ENCODE measurements around the gene MLYCD.
"Not testable (repeated sequence)": the region's sequence is repeated elsewhere in the genome, so short reads cannot be mapped to it uniquely, and the experiment has no call there.

Gene MLYCD

DNA sequence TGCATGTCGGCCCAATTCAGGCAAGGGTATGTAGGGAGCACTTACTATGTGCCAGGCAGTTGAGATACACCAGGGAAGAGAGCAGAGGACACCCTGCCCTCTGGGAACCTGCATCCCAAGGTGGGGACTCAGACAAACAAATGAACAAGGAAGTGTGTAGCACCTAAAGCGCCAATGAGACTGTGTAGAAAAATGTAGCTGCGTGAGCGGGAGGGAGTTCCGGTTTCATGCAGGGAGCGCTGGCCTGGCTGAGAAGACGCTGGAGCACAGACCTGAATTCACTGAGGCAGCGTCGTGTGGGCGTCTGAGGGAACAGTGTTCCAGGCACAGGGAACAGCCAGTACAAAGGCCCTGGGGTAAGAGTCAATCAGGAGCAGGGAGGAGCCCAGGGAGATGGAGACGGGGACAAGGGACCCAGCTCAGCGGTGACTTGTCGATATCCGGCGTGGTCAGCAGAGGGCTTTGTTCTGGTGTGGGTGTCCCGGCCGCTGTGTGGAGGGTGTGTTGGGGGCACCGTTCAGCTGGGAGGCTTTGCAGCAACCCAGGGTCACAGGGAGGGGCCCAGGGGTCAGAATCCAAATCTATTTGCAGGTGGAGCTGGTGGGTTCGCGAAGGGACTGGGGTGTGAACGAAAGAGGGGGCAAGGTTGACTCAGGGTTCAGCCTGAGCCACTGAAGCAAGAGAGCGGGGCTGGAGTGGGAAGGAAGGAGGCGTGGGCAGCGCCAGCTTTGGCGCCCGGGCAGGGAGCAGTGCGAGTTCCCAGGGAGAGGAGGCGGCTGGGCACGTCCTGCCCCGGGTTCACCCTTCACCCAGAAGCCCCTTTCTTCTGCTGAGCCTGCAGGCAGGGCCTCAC, 36.3 kb downstream of the MLYCD start:
- no peak for DNase-seq
- no peak for TF ChIP-seq POLR2A (IDR thresholded peaks at IDR 0.05; ENCODE audit: low read length)
- no peak for TF ChIP-seq GATA1 (IDR thresholded peaks at IDR 0.05; ENCODE audit: low read depth, low read length)

GRCh38 chr16:83935858-83936255, 36.9 kb downstream of the MLYCD start:
- TF ChIP-seq GATA1 (IDR thresholded peaks at IDR 0.05; ENCODE audit: low read depth, low read length) (no peak), POLR2A (IDR thresholded peaks at IDR 0.05; ENCODE audit: low read length) (no peak)

DNA sequence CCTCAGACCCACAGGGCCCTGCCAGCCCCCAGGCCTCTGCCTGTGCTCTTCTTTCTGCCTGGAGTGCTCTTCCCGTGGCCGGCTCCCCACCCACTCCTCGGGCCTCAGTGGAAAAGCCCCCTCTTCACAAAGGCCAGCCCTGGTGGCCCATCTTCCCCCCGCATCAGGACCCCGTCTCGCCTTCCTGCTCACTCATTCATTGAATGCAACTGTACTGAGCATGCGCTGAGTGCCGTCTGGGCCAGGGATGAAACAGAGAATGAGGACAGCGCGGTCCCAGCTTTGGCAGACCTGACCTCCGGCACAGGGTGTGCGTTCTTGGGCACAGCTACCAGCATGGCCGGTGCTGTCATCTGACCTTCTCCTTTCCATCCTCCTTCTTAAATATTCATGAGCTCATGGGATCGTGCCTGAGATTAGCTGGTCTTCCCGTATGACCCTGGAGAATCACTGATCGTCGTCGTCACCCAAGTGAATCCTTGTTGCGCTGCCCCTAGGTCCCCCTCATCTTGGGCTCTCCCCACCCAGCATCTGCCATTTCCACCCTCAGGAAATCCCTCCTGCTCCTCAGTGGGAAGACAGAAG, 37.8 kb downstream of the MLYCD start:
- TF ChIP-seq GATA1 (IDR thresholded peaks at IDR 0.05; ENCODE audit: low read depth, low read length): no peak
- no peak for TF ChIP-seq POLR2A (IDR thresholded peaks at IDR 0.05; ENCODE audit: low read length)
- DNase-seq: no peak

More at GRCh38 chr16:83935858-83936255, 36.9 kb downstream of the MLYCD start:
- DNase-seq: no peak

- TF ChIP-seq POLR2A (IDR thresholded peaks at IDR 0.05; ENCODE audit: low read length) (no peak), GATA1 (IDR thresholded peaks at IDR 0.05; ENCODE audit: low read depth, low read length) (no peak)
- no peak for DNase-seq
These were observed 38.4 kb downstream of the MLYCD start for GRCh38 chr16:83937267-83937666.

GRCh38 chr16:83937922-83938885, 39.3 kb downstream of the MLYCD start:
- TF ChIP-seq GATA1 (IDR thresholded peaks at IDR 0.05; ENCODE audit: low read depth, low read length) (no peak), POLR2A (IDR thresholded peaks at IDR 0.05; ENCODE audit: low read length) (no peak)
- no peak for DNase-seq

GRCh38 chr16:83939266-83939855, 40.4 kb downstream of the MLYCD start:
- no peak for DNase-seq
- no peak for TF ChIP-seq POLR2A (IDR thresholded peaks at IDR 0.05; ENCODE audit: low read length)
- no peak for TF ChIP-seq GATA1 (IDR thresholded peaks at IDR 0.05; ENCODE audit: low read depth, low read length)

DNA sequence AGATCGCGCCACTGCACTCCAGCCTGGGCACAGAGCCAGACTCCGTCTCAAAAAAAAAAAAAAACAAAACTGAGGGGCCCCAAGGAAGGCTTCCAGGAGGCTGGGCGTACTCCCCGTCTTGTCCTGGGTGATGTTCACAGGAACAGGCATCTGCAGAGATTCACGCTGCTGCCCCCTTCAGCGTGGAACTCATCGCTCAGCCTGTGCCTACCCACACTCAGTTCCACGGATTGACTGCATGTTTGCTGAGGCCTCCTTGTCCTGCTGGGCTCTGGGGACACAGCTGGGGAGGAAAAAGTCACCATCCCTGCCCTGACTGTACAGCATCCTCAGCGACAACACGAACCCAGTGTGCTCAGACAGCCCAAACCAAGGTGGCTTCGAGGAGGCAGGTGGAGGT, 41.2 kb downstream of the MLYCD start:
- TF ChIP-seq GATA1 (IDR thresholded peaks at IDR 0.05; ENCODE audit: low read depth, low read length) (no peak), POLR2A (IDR thresholded peaks at IDR 0.05; ENCODE audit: low read length) (no peak)
- no peak for DNase-seq

DNA sequence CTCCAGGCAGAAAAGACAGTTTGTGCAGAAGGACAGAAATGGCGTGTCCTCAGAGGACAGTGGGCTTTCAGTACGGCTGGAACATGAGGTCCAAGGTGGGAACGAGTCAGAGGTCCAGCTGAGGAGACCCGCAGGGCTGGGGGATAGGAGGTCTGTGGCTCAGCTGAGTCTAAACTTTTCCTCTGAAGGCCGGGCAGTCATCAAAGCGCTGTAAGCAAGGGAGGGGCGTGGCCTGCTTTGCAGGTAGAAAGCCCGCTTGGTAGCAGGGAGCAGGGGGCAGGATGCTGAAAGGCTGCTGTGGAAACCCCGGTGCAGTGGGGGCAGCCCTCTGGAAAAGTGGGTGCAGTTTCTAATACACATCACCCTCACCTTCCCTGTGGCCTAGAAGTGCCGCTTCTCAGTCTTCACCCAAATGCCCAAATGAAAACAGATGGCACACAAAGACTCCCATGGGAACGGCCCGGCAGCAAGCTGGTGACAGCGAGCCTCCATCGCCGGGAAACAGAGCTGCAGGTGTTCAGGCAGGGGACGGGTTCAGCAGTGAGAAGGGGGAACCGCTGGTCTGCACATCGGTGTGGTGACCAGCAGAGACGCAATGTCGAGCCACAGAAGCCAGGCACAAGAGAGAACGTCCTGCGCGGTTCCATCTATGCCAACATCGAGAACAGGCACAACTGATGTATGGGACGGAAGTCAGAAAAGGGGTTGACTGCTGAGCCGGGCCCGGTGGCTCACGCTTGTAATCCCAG, 41.9 kb downstream of the MLYCD start:
- DNase-seq: no peak
- no peak for TF ChIP-seq GATA1 (IDR thresholded peaks at IDR 0.05; ENCODE audit: low read depth, low read length)
- TF ChIP-seq POLR2A (IDR thresholded peaks at IDR 0.05; ENCODE audit: low read length): no peak

GRCh38 chr16:83941546-83941945, 42.6 kb downstream of the MLYCD start:
- not testable (repeated sequence) for DNase-seq

- DNase-seq: no peak
- no peak for TF ChIP-seq GATA1 (IDR thresholded peaks at IDR 0.05; ENCODE audit: low read depth, low read length)
- no peak for TF ChIP-seq POLR2A (IDR thresholded peaks at IDR 0.05; ENCODE audit: low read length)
These were observed 43.2 kb downstream of the MLYCD start for GRCh38 chr16:83942074-83942473.

- DNase-seq: no peak
- TF ChIP-seq GATA1 (IDR thresholded peaks at IDR 0.05; ENCODE audit: low read depth, low read length): no peak
- TF ChIP-seq POLR2A (IDR thresholded peaks at IDR 0.05; ENCODE audit: low read length): no peak
These were observed 44.0 kb downstream of the MLYCD start for GRCh38 chr16:83942815-83943515.

DNA sequence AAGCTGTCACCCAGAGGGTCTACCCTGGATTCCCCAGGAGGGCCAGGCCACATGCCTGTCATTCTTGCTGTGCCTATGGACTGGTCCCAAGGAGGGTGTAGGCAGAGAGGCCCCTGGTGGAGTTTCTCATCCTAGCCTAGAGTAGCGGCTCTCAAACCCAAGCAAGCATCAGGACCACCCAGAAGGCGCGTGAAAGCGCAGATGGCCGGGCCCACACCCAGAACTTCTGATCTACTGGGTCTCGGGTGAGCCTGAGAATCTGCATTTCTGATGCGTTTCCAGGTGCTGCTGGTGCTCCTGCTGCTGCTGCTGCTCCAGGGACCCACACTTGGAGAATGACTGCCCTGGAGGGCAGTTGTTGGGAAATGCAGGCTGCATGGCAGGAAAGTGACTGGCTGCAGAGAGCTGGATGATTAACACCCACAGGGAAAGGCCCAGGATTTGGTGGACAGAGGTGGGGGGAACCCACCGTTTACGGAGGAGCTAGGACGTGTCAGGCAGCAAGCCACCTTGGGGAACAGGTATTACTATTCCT, 44.7 kb downstream of the MLYCD start:
- no peak for TF ChIP-seq POLR2A (IDR thresholded peaks at IDR 0.05; ENCODE audit: low read length)
- TF ChIP-seq GATA1 (IDR thresholded peaks at IDR 0.05; ENCODE audit: low read depth, low read length): no peak
- DNase-seq: no peak

All from erythroblast (primary cell).